Dermis blood vessel endothelial cell (primary cell): Measurements from ENCODE around the gene TPST2. TPM values are rescaled to one million over a fixed set of nuclear protein-coding genes. Genes with fewer than 3 reads are reported as not detected.
A peak's percentile ranks its signal among the peaks of the same experiment; 100 is the strongest.

Source experiments
- DNase-seq: peaks from one replicate; pipeline ENCODE4 v3.0.0; 2010
- total RNA-seq: library from RNA; depleted of rRNA; stranded (reverse); fragments of >200 nt; gene quantifications from 2 replicates; pipeline ENCODE4 v1.2.3, GENCODE V29; 2014

Gene TPST2
- total RNA-seq, 1 donor from 2014 or later: 131 TPM

DNA sequence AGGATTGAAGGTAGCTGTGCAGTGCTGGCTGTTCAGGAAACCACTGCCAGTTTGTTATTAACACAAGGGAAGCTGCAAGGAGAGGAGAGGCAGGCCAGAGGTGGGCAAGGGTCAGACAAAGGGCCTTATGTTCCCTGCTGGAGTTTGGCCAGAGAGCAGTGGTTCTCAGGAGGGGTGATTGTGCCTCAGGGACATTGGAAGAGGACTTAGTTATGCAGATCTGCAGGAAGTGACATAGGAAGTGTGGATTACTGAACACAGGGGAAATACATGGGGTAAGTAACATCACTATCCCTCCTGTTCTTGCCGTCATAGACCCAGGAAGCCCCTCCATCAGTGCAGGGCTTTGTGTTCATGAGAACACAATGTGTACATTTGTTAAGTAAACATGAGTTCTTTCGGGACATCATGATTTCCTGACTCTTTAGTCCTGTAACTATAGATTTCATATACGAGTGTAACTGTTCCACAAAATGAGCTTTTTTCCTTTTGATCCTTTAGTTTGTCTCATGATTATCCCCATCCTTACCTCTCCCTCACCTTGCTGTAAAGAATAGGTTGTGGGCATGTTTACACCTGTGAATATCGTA lies 100.4 kb downstream of the TPST2 start:
- peak; percentile 35 for DNase-seq

DNA sequence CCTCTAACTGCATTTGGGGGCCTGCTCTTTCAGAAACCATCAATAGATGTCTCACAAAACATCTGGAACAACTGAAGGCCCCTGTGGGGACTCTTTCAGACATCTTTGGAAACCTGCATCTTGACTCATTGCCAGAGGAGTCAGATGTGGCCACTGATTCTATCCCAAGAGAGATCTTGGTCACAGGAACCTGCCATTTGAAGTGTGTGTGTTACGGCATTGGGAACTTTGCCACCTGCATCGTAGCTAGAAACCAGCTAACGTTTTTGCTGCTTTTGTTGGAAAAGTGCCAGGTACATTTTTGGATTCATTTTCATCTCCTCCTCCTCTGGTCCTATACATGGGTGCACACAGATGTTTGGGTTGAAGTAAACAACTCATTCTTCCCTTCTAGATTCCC lies 101.9 kb downstream of the TPST2 start:
- DNase-seq: no peak

DNA sequence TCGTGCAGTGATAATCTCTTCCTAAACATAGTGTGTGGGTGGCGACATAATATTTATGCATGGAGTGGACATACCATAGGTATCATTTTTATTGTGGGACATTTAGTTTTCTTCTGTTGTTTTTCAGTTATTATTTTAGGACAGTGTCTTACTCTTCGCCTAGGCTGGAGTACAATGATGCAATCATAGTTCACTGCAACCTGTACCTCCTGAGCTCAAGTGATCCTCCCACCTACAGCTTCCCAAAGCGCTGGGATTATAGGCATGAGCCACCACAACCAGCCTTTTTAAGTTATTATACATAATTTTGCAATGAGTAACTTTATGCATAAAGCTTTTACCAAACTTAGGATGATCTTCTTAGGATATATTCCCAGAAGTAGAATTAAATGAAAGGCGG lies 103.5 kb downstream of the TPST2 start:
- no peak for DNase-seq

DNA sequence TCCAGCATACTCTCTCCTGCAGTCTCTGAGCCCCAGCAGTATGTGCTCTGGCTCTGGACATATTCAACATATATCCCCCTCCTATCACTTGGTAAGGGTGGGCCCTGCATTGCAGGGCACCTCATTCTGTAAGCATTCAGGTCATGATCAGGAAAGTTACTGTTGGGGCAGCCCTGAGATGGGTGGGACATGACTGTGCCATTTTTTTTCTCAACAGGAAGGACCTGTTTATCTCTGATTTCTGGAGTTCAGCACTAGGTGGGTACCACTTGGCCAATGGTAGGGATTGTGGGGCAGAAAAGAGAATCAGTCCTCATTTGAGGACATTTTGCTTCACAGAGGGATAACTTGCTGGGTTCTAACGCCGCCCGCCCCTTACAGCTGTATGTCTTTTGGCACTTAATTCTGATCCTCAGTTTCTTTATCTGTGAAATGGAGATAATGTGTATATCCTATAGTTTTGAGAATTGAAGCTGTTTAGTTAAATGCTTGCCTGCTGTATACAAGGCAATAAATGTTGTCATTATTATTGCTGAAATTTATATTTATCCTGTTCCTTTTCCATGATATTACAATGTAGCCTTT lies 104.0 kb downstream of the TPST2 start:
- DNase-seq: no peak

DNA sequence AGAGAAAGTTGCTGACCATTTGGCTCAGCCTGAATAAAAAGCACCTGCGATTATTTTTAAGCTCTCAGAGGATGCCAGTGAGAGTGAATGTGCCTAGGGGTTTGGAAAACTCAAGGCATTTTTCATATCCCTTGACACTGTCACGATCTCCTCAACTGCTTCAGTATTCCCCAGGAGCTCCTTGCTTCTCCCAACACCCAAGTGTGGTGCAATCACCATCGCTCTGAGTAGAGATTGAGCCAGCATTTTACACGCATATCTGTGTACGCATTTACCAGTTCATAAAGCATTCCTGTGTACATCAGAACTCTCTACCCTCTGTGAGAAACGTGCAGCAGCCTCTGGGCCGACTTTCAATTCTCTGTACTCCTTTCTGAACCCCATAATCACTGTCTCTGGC lies 104.9 kb downstream of the TPST2 start:
- no peak for DNase-seq

DNA sequence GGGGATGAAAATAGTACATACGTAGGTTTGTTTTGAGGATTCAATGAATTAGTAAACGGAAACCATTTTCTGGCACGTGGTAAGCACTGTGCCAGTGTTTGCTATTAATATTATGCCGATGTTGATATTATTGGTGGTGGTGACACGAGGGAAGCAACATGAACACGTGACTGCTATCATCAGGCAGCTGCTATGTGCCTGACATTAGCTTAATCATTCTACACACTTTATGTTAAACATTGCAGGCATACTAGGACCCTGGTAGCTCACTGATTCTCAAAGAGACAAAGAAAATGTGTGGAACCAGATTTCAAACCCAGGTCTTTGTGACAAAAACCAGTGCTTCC lies 105.6 kb downstream of the TPST2 start:
- peak; percentile 35 for DNase-seq

DNA sequence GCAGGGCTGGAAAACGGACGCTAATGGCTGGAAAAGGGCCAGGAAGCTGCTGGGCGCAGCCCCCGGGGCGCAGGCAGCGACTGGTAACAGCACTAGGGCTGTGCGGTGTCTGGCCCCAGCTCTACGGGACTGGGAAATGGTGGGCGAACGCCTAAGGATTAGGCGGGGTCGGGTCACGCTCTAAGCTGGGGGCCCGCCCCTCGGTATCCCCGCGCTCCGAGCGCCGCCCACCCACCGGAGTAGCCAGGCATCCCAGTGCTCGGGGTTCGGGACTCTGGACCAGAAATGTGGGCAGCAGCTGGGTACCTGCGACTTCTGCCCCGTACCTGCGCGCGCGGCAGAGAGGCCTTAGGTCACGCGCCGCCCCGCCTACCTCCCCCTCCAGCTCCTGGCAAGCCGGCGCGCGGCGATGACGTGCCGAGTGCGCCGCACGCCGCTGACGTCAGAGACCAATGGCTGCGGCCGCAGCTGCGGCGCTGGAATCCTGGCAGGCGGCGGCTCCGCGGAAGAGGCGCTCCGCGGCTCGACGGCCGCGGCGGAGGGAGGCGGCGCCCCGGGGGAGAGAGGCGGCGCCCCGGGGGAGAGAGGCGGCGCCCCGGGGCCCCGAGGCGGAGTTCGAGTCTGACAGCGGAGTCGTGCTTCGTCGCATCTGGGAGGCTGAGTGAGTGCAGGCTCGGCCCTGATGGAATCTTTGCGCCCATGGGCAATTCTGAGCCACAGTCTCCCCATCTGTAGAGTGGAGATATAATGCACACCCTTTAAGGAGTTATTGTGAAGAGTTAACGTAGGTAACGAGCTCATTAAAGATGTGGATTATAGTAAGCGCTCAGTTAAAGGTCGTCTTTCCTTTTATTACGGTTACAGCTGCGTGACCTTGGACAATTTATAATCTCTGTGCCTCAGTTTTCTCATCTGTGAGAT lies 106.2 kb downstream of the TPST2 start, which contains the start of the genes HPS4 and SRRD:
Gene HPS4 (minus strand): TSS at position 345 of the 921 bp plus-strand sequence. CDS start 2,021 bp downstream, outside the sequence.
Gene SRRD (plus strand): TSS at position 439 of the 921 bp plus-strand sequence. CDS start 14 bp downstream, at position 453.
- peak; percentile 94 for DNase-seq

DNA sequence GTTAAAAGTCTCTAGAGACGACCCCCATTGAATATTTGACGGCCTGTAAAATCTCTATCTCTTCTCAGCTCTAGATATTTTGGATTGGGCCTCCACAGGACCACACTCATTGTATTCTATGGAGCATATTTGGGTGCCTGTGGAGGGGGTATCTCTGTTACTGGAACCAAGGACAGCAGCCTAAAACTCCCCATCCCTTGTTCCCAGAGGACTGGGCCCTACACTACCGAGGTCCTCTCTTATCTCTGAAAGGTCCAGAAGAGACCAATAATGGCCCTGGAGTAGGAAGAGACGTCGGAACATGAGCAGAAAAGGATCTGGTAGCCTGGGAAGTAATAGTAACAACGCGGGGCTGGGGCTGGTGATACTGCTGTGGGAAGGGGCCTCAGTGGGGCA lies 106.9 kb downstream of the TPST2 start:
- DNase-seq: no peak

DNA sequence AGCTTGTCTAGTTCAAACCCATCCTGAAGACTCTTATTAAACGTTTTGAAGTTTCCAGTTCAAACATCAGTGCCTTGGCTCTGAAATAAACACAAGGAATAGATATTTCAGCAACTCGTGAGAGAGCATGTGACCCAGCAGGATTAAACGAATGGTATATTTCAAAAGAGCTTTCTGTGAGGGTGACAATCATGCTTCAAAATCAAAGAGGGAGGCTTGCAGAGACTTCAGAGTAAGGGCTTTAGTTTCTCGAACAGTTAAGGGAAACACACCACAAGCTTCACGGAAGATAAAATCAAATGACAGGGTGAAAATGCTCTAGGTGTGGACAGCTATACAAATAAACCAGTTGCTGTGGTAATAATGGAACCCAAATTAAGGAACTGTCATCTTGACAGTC lies 107.8 kb downstream of the TPST2 start:
- no peak for DNase-seq

DNA sequence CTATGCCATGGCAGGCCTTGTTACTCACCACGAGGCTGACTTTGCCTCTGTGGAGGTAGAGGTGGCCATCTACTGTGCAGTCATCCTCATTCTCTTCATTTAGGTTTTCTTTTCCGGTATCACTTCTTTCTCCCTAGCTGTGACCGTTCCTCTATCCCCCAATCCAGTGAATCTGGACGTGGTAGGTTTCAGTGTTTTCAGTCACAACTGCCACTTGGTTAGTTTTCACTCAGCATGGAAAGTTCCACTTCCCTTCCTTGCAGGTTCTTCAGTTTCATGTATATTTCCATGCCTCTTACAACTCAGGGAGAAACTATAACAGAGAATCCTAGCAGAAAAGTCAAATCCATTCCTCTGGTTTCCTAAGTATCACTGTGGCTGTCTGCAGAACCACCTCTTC lies 108.2 kb downstream of the TPST2 start:
- no peak for DNase-seq

DNA sequence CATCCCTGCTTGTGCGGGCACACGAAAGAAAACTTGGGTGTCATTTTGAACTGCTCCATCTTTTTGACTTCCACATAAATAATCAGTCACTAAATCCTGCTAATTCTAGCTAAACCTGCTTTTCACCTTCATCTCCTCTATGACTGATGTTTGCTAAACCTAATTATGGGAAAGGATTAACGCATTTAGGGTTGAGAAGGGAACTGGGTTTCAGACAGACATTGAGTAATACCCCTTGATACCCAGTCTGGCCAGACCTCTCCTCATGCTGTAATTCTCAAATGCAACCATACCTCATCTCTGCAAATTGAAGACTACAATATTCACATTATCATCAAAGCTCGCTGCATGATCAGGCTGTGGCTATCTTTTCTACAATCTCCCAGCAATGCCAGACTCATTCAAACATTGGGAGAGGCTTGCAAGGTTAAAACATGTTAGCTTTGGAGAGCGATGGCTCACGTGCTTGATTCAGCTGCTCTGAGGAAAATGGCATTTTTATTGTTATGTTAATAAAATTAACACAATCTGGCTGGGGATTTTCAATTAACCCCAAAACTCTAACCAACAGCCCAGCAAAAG lies 108.7 kb downstream of the TPST2 start:
- DNase-seq: no peak

DNA sequence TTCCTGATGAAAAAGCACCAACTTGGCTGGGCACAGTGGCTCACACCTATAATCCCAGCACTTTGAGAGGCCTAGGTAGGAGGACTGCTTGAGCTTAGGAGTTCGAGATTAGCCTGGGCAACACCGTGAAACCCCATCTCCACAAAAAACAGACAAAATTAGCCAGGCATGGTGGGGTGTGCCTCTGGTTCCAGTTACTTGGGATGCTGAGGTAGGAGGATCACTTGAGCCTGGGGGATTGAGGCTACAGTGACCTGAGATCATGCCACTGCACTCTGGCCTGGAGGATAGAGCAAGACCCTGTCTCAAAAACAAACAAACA lies 109.4 kb downstream of the TPST2 start:
- DNase-seq: no peak

DNA sequence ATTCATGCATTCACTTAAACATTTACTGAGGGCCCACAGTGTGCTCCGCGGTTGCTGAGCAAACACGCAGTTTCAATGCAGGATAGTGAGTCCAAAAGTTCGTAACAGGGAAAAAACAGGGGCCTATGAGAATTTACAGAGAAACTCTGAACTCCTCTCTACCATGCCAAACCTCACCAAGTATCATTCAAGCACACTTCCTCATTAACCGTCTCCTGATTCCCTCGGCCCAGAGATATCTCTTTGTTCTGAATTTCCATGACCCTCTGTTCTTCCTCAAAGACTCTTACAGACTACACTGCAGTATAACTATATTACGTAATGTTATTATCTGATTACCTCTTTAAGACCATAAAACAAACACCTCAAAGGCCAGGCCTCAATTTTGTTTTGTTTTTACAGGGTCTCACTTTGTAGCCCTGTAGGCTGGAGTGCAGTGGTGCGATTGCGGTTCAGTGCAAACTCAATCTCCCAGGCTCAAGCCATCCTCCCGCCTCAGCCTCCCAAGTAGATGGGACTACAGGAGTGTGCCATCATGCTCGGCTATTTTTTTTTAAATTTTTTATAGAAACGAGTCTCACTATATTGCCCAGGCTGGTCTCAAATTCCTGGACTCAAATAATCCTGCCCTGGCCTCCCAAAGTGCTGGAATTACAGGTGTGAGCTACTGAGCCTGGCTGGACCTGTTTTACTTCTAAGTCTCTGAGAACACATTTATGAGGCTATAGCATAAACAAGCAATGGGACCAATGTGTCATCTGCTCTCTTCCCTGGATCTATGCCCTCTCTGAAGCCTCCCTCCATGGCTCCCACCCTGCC lies 109.9 kb downstream of the TPST2 start:
- peak; percentile 18 for DNase-seq

DNA sequence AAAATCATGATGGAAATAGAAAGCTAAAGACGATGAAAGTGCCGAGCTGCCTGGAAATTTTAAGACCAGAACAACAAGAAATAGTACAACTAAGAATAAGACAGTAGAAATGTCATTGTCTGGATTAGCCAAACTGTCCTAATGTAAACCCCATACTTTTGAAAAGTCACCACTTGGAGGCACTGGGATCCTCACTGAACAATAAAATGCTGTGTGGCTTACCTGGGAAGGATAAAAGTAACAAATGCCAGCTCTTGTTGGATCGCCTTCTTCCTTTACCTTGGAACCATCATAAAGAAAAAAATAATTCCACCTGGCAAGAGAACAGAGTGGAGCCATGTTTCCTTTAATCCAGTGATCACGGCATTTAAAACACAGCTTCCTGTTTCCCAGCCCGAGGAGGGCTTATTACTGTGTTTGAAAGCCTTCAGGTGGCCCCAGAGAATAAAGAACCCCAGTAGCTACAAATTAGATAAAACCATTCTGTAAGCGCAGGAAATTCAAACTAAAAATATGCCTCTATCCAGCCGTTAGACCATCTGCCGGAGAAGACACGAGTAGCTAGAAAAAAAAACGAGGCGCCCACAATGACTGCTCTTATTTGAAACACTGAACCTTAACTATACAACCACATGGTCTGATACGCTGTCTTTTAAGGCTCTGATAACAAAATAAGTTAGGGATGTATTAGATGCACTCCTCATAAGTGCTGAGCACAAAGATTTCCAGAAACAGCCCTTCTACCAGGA lies 110.7 kb downstream of the TPST2 start:
- DNase-seq: peak; percentile 32

DNA sequence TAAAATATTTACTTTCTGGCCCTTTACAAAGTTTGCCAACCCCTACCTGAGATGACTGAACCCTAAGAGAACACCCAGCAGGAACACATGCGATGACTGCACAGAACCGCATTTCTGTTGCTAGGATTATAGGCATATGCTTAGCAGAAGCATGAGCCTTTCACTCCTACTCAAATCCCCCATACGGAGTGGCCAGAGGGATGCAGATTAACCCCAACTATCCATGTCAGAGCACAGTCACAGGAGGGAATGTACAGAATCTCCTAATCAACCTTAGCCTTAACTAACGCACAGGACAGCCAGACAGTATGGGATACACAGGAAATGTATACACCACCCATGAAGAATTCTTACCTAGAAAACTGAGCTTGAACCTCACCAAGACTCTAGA lies 112.6 kb downstream of the TPST2 start:
- DNase-seq: no peak

DNA sequence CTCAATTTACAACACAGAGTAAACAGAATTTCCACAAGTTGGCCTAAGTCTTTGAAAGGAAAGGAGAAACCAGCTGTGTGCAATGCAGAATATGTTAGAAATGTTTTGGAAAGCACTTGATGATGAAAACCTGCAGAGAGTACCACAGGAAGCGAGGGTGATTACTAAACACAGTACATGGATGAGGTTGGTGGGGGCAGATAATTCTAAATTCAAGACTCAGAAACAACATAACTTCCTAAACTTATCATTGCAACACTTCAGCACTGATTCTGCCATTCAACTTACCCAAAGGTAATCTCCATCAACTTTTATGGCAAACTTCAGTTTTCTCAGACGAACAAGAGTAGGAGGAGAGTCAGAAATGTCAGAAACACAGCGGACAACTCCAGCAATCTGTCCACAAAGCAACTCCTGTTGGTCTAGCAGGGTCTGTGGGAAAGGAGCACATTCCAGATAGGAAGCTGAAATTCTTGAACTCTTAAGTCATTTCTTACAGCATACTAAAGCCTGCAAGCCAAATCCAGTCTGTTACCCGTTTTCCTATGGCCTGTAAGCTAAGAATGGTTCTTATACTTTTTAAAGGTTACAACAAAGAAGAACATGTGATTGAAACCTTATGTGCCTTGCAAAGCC lies 113.1 kb downstream of the TPST2 start:
- DNase-seq: no peak

DNA sequence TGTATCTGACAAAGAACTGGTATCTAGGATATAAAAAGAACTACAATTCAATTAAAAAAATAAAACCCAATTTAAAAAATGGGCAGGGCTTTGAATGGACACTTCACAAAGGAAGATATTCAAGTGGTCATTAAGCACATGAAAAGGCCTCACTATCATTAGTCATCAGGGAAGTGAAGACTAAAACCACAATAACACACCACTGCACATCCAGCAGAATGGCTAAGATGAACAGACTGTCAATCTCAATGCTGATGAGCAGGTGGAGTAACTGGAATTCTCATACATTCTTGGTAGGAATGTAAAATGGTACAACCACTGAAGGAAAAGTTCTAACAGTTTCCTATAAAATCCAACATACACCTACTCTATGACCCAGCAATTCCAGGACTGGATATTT lies 115.2 kb downstream of the TPST2 start:
- peak; percentile 42 for DNase-seq
